GM23248 (cell line): ENCODE measurements around the gene RARG. TPM values are rescaled to one million over a fixed set of nuclear protein-coding genes. Genes with fewer than 3 reads are reported as not detected.

Source experiments
- DNase-seq: peaks from one replicate; pipeline ENCODE4 v3.0.0-alpha.2; 2015
- H2AFZ ChIP-seq: fragments of 200-600 bp; sonication (generic); 2 replicates; pipeline ENCODE4 v1.6.1; 2016; ENCODE audit warnings: antibody characterized with exemption
- H3F3A ChIP-seq: fragments of 200-600 bp; sonication (generic); 2 replicates; pipeline ENCODE4 v1.6.1; 2016; ENCODE audit warnings: mild to moderate bottlenecking, antibody characterized with exemption, mixed run types; ENCODE audit not compliant: insufficient read depth
- H3K27ac ChIP-seq: fragments of 200-600 bp; sonication (generic); 2 replicates; pipeline ENCODE4 v1.5.1; 2016; ENCODE audit warnings: mild to moderate bottlenecking
- H3K27me3 ChIP-seq: fragments of 200-600 bp; sonication (generic); replicated peaks from 2 replicates; pipeline ENCODE4 v1.6.1; 2016; ENCODE audit warnings: mild to moderate bottlenecking; ENCODE audit not compliant: insufficient read depth
- H3K36me3 ChIP-seq: fragments of 200-600 bp; sonication (generic); 2 replicates; pipeline ENCODE4 v1.6.1; 2016; ENCODE audit warnings: low read depth, mild to moderate bottlenecking
- H3K4me1 ChIP-seq: fragments of 200-600 bp; sonication (generic); 2 replicates; pipeline ENCODE4 v1.6.1; 2016; ENCODE audit warnings: mild to moderate bottlenecking; ENCODE audit not compliant: insufficient read depth
- H3K4me2 ChIP-seq: fragments of 200-600 bp; sonication (generic); one replicate; pipeline ENCODE4 v1.6.1; 2016; ENCODE audit warnings: mild to moderate bottlenecking; ENCODE audit not compliant: unreplicated experiment
- H3K4me3 ChIP-seq: fragments of 200-600 bp; sonication (generic); 2 replicates; pipeline ENCODE4 v1.5.1; 2016; ENCODE audit warnings: mild to moderate bottlenecking
- H3K79me2 ChIP-seq: fragments of 200-600 bp; sonication (generic); 2 replicates; pipeline ENCODE4 v1.6.1; 2016; ENCODE audit warnings: mild to moderate bottlenecking; ENCODE audit not compliant: insufficient read depth
- H3K9ac ChIP-seq: fragments of 200-600 bp; sonication (generic); 2 replicates; pipeline ENCODE4 v1.6.1; 2016; ENCODE audit warnings: mild to moderate bottlenecking
- H3K9me2 ChIP-seq: fragments of 200-600 bp; sonication (generic); 2 replicates; pipeline ENCODE4 v1.6.1; 2016; ENCODE audit warnings: mixed run types, mild to moderate bottlenecking, moderate library complexity; ENCODE audit not compliant: insufficient read depth
- H3K9me3 ChIP-seq: fragments of 200-600 bp; sonication (generic); one replicate; pipeline ENCODE4 v1.6.1; 2017; ENCODE audit warnings: low read depth
- H4K20me1 ChIP-seq: fragments of 200-600 bp; sonication (generic); 2 replicates; pipeline ENCODE4 v1.6.0; 2016; ENCODE audit not compliant: insufficient read depth
- EZH2 ChIP-seq: fragments of 200-600 bp; sonication (generic); IDR thresholded peaks from 2 replicates; pipeline ENCODE4 v1.6.1; 2018; ENCODE audit warnings: antibody characterized with exemption, mild to moderate bottlenecking; ENCODE audit not compliant: insufficient read depth, poor library complexity, severe bottlenecking
- EZH2phosphoT487 ChIP-seq: fragments of 200-600 bp; sonication (generic); IDR thresholded peaks from 2 replicates; pipeline ENCODE4 v1.6.1; 2018; ENCODE audit warnings: antibody characterized with exemption, moderate library complexity, mild to moderate bottlenecking, low read depth; ENCODE audit not compliant: insufficient read depth
- WGBS, 2 experiments: methylation state at CpG; one replicate each; pipeline ENCODE4 v1.1.6; 2015 to 2017; ENCODE audit warnings: low lambda C conversion rate in 2 of 2, low coverage in 1 of 2; ENCODE audit errors: missing lambda C conversion rate in 2 of 2; 5-methylcytosine and 5-hydroxymethylcytosine counted together
- in situ Hi-C: fragments of 300-500 bp; cut with MboI; formaldehyde crosslinking; loops from 2 replicates; pipeline ENCODE4 v1.15.0; 2020
- polyA plus RNA-seq: library from polyadenylated mRNA; unstranded; fragments of >200 nt; fragmentation: Nextera tagmentation; extraction: Ambion mirVana; gene quantifications from 2 replicates; pipeline ENCODE4 v1.2.1, GENCODE V29; 2016
- total RNA-seq: library from RNA; depleted of rRNA; stranded (reverse); fragments of >200 nt; shearing (Covaris generic); gene quantifications from 2 replicates; pipeline ENCODE4 v1.2.3, GENCODE V29; 2014

The RARG gene
- total and polyA plus RNA-seq, 2 experiments from 2014 or later = 75.3 to 116 TPM

DNA sequence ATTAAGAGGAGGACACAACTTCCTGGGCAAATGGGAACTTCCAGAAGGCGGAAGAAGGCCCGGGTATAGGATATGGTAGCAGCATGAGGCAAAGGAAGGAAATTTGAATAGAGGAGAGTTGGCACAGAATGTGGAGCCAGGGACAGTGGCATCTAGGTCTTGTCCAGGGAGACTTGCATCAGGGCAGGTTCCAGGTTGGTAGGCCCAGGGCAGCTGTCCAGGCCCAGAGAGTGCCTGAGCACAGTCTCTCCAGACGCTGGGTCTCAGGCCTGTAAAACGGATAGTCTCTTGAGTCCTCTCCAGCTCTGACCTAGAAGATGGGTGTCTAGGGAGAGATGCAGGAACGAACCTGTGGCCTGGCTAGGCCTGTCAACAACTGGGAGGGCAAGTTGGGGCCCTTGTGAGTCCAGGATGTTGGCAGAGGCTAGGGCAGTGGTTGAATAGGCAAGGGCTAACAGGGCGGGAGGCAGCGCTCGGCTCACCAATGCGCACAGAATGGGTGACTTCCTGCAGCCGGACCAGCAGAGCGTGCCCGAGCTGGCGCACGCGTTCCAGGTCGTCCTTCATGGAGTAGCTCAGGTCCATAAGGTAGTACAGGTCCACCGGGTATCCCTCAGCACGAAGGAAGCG is 34.9 kb downstream of the RARG start:
- TF ChIP-seq EZH2phosphoT487 (no peak), EZH2 (no peak)
- H3K9me2 ChIP-seq = no peaks in the 10 kb centered on the region
- no peaks in the 10 kb centered on the region for H4K20me1 ChIP-seq
- no peaks in the 10 kb centered on the region for H3K27me3 ChIP-seq
- no peaks in the 10 kb centered on the region for H3K36me3 ChIP-seq
- no peak overlapping the region for H3K4me3 ChIP-seq
- DNase-seq = no peak
- H3K9me3 ChIP-seq = no peaks in the 10 kb centered on the region
- in situ Hi-C loops = no loop called here
- H3K4me2 ChIP-seq = no peak overlapping the region
- no peaks in the 10 kb centered on the region for H3K79me2 ChIP-seq
- H3K9ac ChIP-seq = no peak overlapping the region
- H2AFZ ChIP-seq = peak overlapping the region; percentile 83
- H3K27ac ChIP-seq = no peak overlapping the region
- H3K4me1 ChIP-seq = no peaks in the 10 kb centered on the region; the same call in 1 of the 2 replicates
- H3F3A ChIP-seq = no peaks in the 10 kb centered on the region
- 84 to 85% methylated on average over 17 to 19 of the region's 19 CpGs for WGBS, 2 experiments

DNA sequence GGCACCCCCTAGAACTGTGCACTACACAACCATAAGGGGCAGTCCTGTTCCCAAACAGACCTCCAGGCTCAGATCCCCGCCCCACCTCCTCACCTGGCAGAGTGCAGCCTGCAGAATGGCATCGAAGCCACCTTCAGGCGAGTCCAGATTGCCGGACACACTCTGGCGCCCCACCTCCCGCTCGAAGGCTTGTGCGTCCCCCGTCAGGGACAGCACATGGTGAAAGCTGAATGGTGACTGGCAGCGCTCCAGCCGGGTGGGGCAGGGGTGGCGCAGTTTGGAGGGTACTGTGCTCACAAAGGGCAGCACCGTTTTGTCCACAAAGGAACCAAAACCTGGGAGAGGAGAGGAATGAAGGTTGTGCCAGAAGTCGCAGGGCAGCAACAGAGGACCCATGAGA is 35.5 kb downstream of the RARG start:
- WGBS, 2 experiments = 81% methylated on average over 14 of the region's 14 CpGs
- H3K36me3 ChIP-seq = no peaks in the 10 kb centered on the region
- no peaks in the 10 kb centered on the region; the same call in 1 of the 2 replicates for H3K4me1 ChIP-seq
- no peaks in the 10 kb centered on the region; the same call in 1 of the 2 replicates for H3F3A ChIP-seq
- H3K4me3 ChIP-seq = no peak overlapping the region
- no peaks in the 10 kb centered on the region for H3K9me3 ChIP-seq
- in situ Hi-C loops = no loop called here
- no peak for TF ChIP-seq EZH2
- TF ChIP-seq EZH2phosphoT487 = no peak
- no peaks in the 10 kb centered on the region for H3K27me3 ChIP-seq
- H3K4me2 ChIP-seq = no peak overlapping the region
- DNase-seq = no peak
- no peak overlapping the region for H2AFZ ChIP-seq
- no peaks in the 10 kb centered on the region for H3K9me2 ChIP-seq
- no peak overlapping the region for H3K9ac ChIP-seq
- H3K79me2 ChIP-seq = no peaks in the 10 kb centered on the region
- no peaks in the 10 kb centered on the region for H4K20me1 ChIP-seq
- H3K27ac ChIP-seq = no peak overlapping the region

- in situ Hi-C loops = no loop called here
- WGBS, 2 experiments = 92 to 93% methylated on average over 10 of the region's 10 CpGs
Observed at GRCh38 chr12:53195516-53196420, 36.2 kb downstream of the RARG start.

GRCh38 chr12:53194973-53195372 is 37.0 kb downstream of the RARG start:
- Histone ChIP-seq H3K9ac (no peak overlapping the region), H3K79me2 (no peaks in the 10 kb centered on the region), H3K4me3 (no peak overlapping the region), H2AFZ (no peak overlapping the region), H3K27ac (no peak overlapping the region), H3K4me2 (no peak overlapping the region), H3K27me3 (no peaks in the 10 kb centered on the region), H3K36me3 (no peaks in the 10 kb centered on the region), H4K20me1 (no peaks in the 10 kb centered on the region), H3K4me1 (no peaks in the 10 kb centered on the region; the same call in 1 of the 2 replicates), H3F3A (peaks cover 6% of the 10 kb centered on the region; the same call in 1 of the 2 replicates), H3K9me3 (no peaks in the 10 kb centered on the region), H3K9me2 (no peaks in the 10 kb centered on the region)
- WGBS, 2 experiments = 95% methylated on average over 1 of the region's 1 CpG
- no peak for DNase-seq
- in situ Hi-C loops = no loop called here
- no peak for TF ChIP-seq EZH2
- TF ChIP-seq EZH2phosphoT487 = no peak

More at GRCh38 chr12:53195516-53196420, 36.2 kb downstream of the RARG start:
- DNase-seq = peak; percentile 40
- TF ChIP-seq EZH2phosphoT487 (no peak), EZH2 (no peak)
- Histone ChIP-seq H3K9me3 (no peaks in the 10 kb centered on the region), H3K4me2 (no peak overlapping the region), H3K9ac (no peak overlapping the region), H3K27me3 (no peaks in the 10 kb centered on the region), H3K36me3 (no peaks in the 10 kb centered on the region), H3K4me3 (no peak overlapping the region), H4K20me1 (no peaks in the 10 kb centered on the region), H3K79me2 (no peaks in the 10 kb centered on the region), H3K9me2 (no peaks in the 10 kb centered on the region), H3K27ac (no peak overlapping the region), H3F3A (peaks cover 1% of the 10 kb centered on the region; the same call in 1 of the 2 replicates), H3K4me1 (no peaks in the 10 kb centered on the region; the same call in 1 of the 2 replicates), H2AFZ (no peak overlapping the region)
